ENCODE data around the gene MICAL3. TPM values are rescaled to one million over a fixed set of nuclear protein-coding genes. Genes with fewer than 3 reads are reported as not detected.

The MICAL3 gene
- total RNA-seq, 1 donor from 2014 or later, result 33.6 TPM

GRCh38 chr22:17862646-17863181, 161.6 kb downstream of the MICAL3 start:
- peaks cover 6% of the 10 kb centered on the region for H3K36me3 Mint-ChIP-seq
- no peaks in the 10 kb centered on the region for H3K36me3 ChIP-seq
- H3K27ac ChIP-seq, result no peak overlapping the region

GRCh38 chr22:17861909-17862308, 162.5 kb downstream of the MICAL3 start:
- Mint-ChIP-seq H3K9me3 (no peaks in the 10 kb centered on the region), H3K27me3 (ENCODE audit: insufficient read depth, low read depth) (peaks cover 3% of the 10 kb centered on the region), H3K4me3 (no peak overlapping the region), H3K27ac (no peak overlapping the region), H3K36me3 (peaks cover 6% of the 10 kb centered on the region), H3K4me1 (no peaks in the 10 kb centered on the region)
- DNase-seq (ENCODE audit: low spot score), result no peak
- Histone ChIP-seq H3K9ac (no peak overlapping the region), H3K4me1 (no peaks in the 10 kb centered on the region), H4K20me1 (ENCODE audit: low read depth) (no peaks in the 10 kb centered on the region), H3F3A (ENCODE audit: low read depth) (no peaks in the 10 kb centered on the region), H3K79me2 (ENCODE audit: low read depth) (no peaks in the 10 kb centered on the region), H3K9me3 (ENCODE audit: low read depth) (no peaks in the 10 kb centered on the region), H3K27me3 (no peaks in the 10 kb centered on the region), H3K27ac (no peak overlapping the region), H3K36me3 (no peaks in the 10 kb centered on the region), H3K4me2 (no peak overlapping the region), H2AFZ (replicated peaks) (no peak overlapping the region), H3K4me3 (no peak overlapping the region)
- TF ChIP-seq EZH2phosphoT487 (IDR thresholded peaks at IDR 0.05) (no peak), EZH2 (IDR thresholded peaks at IDR 0.05) (no peak), CTCF (IDR thresholded peaks at IDR 0.05) (no peak)

More at GRCh38 chr22:17862646-17863181, 161.6 kb downstream of the MICAL3 start:
- no peaks in the 10 kb centered on the region for H3K27me3 ChIP-seq
- no peaks in the 10 kb centered on the region for H3F3A ChIP-seq (ENCODE audit: low read depth)
- H3K4me2 ChIP-seq, result no peak overlapping the region
- H3K27ac Mint-ChIP-seq, result no peak overlapping the region
- no peaks in the 10 kb centered on the region for H3K79me2 ChIP-seq (ENCODE audit: low read depth)
- no peaks in the 10 kb centered on the region for H3K9me3 ChIP-seq (ENCODE audit: low read depth)
- H3K4me3 ChIP-seq, result no peak overlapping the region
- no peak overlapping the region for H3K4me3 Mint-ChIP-seq
- no peaks in the 10 kb centered on the region for H3K9me3 Mint-ChIP-seq
- no peak for DNase-seq (ENCODE audit: low spot score)
- no peak overlapping the region for H3K9ac ChIP-seq
- no peaks in the 10 kb centered on the region for H3K4me1 Mint-ChIP-seq
- H3K27me3 Mint-ChIP-seq (ENCODE audit: insufficient read depth, low read depth), result peaks cover 3% of the 10 kb centered on the region
- H4K20me1 ChIP-seq (ENCODE audit: low read depth), result no peaks in the 10 kb centered on the region
- H2AFZ ChIP-seq (replicated peaks), result no peak overlapping the region
- H3K4me1 ChIP-seq, result no peaks in the 10 kb centered on the region
- TF ChIP-seq EZH2phosphoT487 (IDR thresholded peaks at IDR 0.05) (no peak), EZH2 (IDR thresholded peaks at IDR 0.05) (no peak), CTCF (IDR thresholded peaks at IDR 0.05) (no peak)

GRCh38 chr22:17860220-17860965, 164.0 kb downstream of the MICAL3 start:
- H3K36me3 ChIP-seq, result no peaks in the 10 kb centered on the region
- Mint-ChIP-seq H3K4me1 (peaks cover under 1% of the 10 kb centered on the region), H3K9me3 (no peaks in the 10 kb centered on the region)

More at GRCh38 chr22:17860220-17860965, 164.0 kb downstream of the MICAL3 start:
- Mint-ChIP-seq H3K27me3 (ENCODE audit: insufficient read depth, low read depth) (peaks cover 3% of the 10 kb centered on the region), H3K27ac (no peak overlapping the region), H3K4me3 (no peak overlapping the region), H3K36me3 (peaks cover 6% of the 10 kb centered on the region)
- no peaks in the 10 kb centered on the region for H3F3A ChIP-seq (ENCODE audit: low read depth)
- H3K4me2 ChIP-seq, result no peak overlapping the region
- TF ChIP-seq EZH2 (IDR thresholded peaks at IDR 0.05) (no peak), EZH2phosphoT487 (IDR thresholded peaks at IDR 0.05) (no peak), CTCF (IDR thresholded peaks at IDR 0.05) (no peak)
- no peak overlapping the region for H3K27ac ChIP-seq
- H3K9me3 ChIP-seq (ENCODE audit: low read depth), result no peaks in the 10 kb centered on the region
- H3K79me2 ChIP-seq (ENCODE audit: low read depth), result no peaks in the 10 kb centered on the region
- no peak overlapping the region for H3K9ac ChIP-seq
- H3K27me3 ChIP-seq, result no peaks in the 10 kb centered on the region
- no peaks in the 10 kb centered on the region for H4K20me1 ChIP-seq (ENCODE audit: low read depth)
- DNase-seq (ENCODE audit: low spot score), result no peak
- H3K4me1 ChIP-seq, result no peaks in the 10 kb centered on the region
- no peak overlapping the region for H2AFZ ChIP-seq (replicated peaks)
- no peak overlapping the region for H3K4me3 ChIP-seq

Data from neural progenitor cell (in vitro differentiated cells).